ENCODE measurements around the gene HTR1A. TPM values are rescaled to one million over a fixed set of nuclear protein-coding genes. Genes with fewer than 3 reads are reported as not detected.

HTR1A gene
- total and polyA plus RNA-seq, 4 donors: not detected

DNA sequence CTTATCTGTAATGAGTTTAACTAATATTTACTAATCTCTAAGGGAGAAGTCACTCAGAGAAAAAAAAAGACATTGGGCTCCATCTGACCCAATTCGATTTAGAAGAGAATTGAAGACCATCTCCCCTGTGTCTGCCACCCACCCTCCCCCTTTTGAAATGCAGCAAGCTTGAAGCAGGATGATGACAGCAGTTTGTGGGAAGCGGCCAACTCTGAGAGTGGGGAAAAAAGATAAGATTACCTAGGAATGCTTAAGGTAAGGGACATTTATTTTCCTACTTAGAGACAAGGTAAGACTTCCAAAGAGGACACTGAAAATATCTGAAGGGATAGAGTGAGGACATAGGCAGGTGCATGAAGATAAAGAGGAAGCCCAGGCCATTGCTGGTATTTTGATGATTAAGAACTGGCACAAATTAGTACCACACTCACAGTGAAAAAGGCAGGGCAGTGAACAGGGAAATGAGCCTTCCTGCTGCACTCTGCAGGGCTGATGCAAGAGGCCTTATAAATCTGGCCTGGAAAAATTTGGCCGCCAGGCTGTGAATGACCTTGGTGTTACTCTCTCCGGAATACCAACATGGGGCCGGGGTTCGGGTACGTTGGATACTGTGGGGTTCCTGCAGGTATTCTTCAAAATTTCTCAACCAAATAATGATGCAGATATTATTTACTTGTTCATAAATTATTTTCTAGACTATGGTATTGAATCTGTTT is 42.3 kb downstream of the HTR1A start:
- Histone ChIP-seq H3K27me3 (ENCODE audit: control insufficient read depth in 4 of 4, insufficient read depth in 4 of 4, low read length in 3 of 4) (no peaks in the 10 kb centered on the region), H3K4me3 (ENCODE audit: low read depth in 1 of 3, low read length in 3 of 3) (no peak overlapping the region), H3K27ac (ENCODE audit: low read depth in 1 of 2, low read length in 2 of 2) (no peak overlapping the region), H3K9me3 (ENCODE audit: control insufficient read depth in 4 of 4, low read length in 3 of 4) (no peaks in the 10 kb centered on the region), H3K36me3 (ENCODE audit: control insufficient read depth in 4 of 4, insufficient read depth in 3 of 4, low read depth in 1 of 4, low read length in 3 of 4) (no peaks in the 10 kb centered on the region), H3K9ac (ENCODE audit: low read depth in 1 of 2, low read length in 2 of 2) (no peak overlapping the region), H3K4me1 (ENCODE audit: control insufficient read depth in 4 of 4, insufficient read depth in 4 of 4, low read length in 3 of 4) (no peaks in the 10 kb centered on the region)
- no peak for DNase-seq (ENCODE audit: low spot score)
- TF ChIP-seq FOXA1 (IDR thresholded peaks at IDR 0.05): no peak
- TF ChIP-seq EGR1 (IDR thresholded peaks at IDR 0.05; ENCODE audit: low read depth in 2 of 2): no peak
- TF ChIP-seq RXRA (IDR thresholded peaks at IDR 0.05): no peak
- TF ChIP-seq, protein P1, sequence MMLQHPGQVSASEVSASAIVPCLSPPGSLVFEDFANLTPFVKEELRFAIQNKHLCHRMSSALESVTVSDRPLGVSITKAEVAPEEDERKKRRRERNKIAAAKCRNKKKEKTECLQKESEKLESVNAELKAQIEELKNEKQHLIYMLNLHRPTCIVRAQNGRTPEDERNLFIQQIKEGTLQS (IDR thresholded peaks at IDR 0.05): no peak
- TF ChIP-seq HNF4G (IDR thresholded peaks at IDR 0.05): no peak
- WGBS: 68% methylated on average over 7 of the region's 7 CpGs

DNA sequence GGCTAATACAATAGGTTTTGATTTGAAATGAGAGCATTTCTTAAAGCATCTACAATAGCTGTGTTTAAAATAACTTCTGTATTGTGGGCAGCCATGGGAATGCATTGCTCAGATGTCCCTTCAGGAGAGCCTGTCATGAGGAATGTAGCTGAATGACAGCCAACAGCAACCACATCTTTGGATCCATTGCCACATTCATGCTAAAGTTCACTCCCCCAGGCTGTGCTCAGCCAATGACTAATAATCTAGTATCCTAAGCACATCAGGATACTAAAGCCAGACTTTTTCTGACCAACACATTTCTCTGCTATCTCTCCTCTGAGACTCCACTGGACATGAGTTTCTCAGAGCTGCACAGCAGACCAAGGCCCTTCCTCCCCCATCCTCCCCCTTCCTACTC is 45.5 kb downstream of the HTR1A start:
- Histone ChIP-seq H3K4me3 (ENCODE audit: low read depth in 1 of 3, low read length in 3 of 3) (no peak overlapping the region), H3K9ac (ENCODE audit: low read depth in 1 of 2, low read length in 2 of 2) (no peak overlapping the region), H3K4me1 (ENCODE audit: control insufficient read depth in 4 of 4, insufficient read depth in 4 of 4, low read length in 3 of 4) (no peaks in the 10 kb centered on the region), H3K36me3 (ENCODE audit: control insufficient read depth in 4 of 4, insufficient read depth in 3 of 4, low read depth in 1 of 4, low read length in 3 of 4) (no peaks in the 10 kb centered on the region), H3K27me3 (ENCODE audit: control insufficient read depth in 4 of 4, insufficient read depth in 4 of 4, low read length in 3 of 4) (no peaks in the 10 kb centered on the region), H3K27ac (ENCODE audit: low read depth in 1 of 2, low read length in 2 of 2) (no peak overlapping the region), H3K9me3 (ENCODE audit: control insufficient read depth in 4 of 4, low read length in 3 of 4) (peaks cover 0 to 1% (median 0%) of the 10 kb centered on the region in 4 donors)
- DNase-seq (ENCODE audit: low spot score): no peak
- TF ChIP-seq, protein P2, sequence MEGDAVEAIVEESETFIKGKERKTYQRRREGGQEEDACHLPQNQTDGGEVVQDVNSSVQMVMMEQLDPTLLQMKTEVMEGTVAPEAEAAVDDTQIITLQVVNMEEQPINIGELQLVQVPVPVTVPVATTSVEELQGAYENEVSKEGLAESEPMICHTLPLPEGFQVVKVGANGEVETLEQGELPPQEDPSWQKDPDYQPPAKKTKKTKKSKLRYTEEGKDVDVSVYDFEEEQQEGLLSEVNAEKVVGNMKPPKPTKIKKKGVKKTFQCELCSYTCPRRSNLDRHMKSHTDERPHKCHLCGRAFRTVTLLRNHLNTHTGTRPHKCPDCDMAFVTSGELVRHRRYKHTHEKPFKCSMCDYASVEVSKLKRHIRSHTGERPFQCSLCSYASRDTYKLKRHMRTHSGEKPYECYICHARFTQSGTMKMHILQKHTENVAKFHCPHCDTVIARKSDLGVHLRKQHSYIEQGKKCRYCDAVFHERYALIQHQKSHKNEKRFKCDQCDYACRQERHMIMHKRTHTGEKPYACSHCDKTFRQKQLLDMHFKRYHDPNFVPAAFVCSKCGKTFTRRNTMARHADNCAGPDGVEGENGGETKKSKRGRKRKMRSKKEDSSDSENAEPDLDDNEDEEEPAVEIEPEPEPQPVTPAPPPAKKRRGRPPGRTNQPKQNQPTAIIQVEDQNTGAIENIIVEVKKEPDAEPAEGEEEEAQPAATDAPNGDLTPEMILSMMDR (IDR thresholded peaks at IDR 0.05; ENCODE audit: low read depth, low read length, missing input control): no peak
- TF ChIP-seq HNF4G (IDR thresholded peaks at IDR 0.05) (no peak), SP1 (IDR thresholded peaks at IDR 0.05) (no peak), FOXA2 (IDR thresholded peaks at IDR 0.05) (no peak), TAF1 (conservative IDR thresholded peaks at IDR 0.05) (no peak), EGR1 (IDR thresholded peaks at IDR 0.05; ENCODE audit: low read depth in 2 of 2) (no peak), JUND (IDR thresholded peaks at IDR 0.05) (no peak), YY1 (IDR thresholded peaks at IDR 0.05) (no peak), GABPA (IDR thresholded peaks at IDR 0.05 in 1 of 2, conservative IDR thresholded peaks at IDR 0.05 in 1 of 2) (no peak), FOXA1 (IDR thresholded peaks at IDR 0.05) (no peak), RXRA (IDR thresholded peaks at IDR 0.05) (no peak), NR2F2 (IDR thresholded peaks at IDR 0.05) (no peak), RAD21 (IDR thresholded peaks at IDR 0.05) (no peak), HNF4A (conservative IDR thresholded peaks at IDR 0.05) (no peak)
- TF ChIP-seq, protein P3, sequence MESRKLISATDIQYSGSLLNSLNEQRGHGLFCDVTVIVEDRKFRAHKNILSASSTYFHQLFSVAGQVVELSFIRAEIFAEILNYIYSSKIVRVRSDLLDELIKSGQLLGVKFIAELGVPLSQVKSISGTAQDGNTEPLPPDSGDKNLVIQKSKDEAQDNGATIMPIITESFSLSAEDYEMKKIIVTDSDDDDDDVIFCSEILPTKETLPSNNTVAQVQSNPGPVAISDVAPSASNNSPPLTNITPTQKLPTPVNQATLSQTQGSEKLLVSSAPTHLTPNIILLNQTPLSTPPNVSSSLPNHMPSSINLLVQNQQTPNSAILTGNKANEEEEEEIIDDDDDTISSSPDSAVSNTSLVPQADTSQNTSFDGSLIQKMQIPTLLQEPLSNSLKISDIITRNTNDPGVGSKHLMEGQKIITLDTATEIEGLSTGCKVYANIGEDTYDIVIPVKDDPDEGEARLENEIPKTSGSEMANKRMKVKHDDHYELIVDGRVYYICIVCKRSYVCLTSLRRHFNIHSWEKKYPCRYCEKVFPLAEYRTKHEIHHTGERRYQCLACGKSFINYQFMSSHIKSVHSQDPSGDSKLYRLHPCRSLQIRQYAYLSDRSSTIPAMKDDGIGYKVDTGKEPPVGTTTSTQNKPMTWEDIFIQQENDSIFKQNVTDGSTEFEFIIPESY (IDR thresholded peaks at IDR 0.05): no peak
- TF ChIP-seq, protein P4, sequence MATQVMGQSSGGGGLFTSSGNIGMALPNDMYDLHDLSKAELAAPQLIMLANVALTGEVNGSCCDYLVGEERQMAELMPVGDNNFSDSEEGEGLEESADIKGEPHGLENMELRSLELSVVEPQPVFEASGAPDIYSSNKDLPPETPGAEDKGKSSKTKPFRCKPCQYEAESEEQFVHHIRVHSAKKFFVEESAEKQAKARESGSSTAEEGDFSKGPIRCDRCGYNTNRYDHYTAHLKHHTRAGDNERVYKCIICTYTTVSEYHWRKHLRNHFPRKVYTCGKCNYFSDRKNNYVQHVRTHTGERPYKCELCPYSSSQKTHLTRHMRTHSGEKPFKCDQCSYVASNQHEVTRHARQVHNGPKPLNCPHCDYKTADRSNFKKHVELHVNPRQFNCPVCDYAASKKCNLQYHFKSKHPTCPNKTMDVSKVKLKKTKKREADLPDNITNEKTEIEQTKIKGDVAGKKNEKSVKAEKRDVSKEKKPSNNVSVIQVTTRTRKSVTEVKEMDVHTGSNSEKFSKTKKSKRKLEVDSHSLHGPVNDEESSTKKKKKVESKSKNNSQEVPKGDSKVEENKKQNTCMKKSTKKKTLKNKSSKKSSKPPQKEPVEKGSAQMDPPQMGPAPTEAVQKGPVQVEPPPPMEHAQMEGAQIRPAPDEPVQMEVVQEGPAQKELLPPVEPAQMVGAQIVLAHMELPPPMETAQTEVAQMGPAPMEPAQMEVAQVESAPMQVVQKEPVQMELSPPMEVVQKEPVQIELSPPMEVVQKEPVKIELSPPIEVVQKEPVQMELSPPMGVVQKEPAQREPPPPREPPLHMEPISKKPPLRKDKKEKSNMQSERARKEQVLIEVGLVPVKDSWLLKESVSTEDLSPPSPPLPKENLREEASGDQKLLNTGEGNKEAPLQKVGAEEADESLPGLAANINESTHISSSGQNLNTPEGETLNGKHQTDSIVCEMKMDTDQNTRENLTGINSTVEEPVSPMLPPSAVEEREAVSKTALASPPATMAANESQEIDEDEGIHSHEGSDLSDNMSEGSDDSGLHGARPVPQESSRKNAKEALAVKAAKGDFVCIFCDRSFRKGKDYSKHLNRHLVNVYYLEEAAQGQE (IDR thresholded peaks at IDR 0.05): no peak
- TF ChIP-seq, protein P1 (IDR thresholded peaks at IDR 0.05): no peak
- TF ChIP-seq, protein P5, sequence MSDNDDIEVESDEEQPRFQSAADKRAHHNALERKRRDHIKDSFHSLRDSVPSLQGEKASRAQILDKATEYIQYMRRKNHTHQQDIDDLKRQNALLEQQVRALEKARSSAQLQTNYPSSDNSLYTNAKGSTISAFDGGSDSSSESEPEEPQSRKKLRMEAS (IDR thresholded peaks at IDR 0.05): no peak
